TTC549 (cell line): ENCODE results near the gene SRSF2.
"Not testable (repeated sequence)": the region's sequence is repeated elsewhere in the genome, so short reads cannot be mapped to it uniquely, and the experiment has no call there.

Experiments
- FAIRE-seq: peaks from 2 replicates; lab custom pipeline; 2012; peaks lifted over from hg19 to GRCh38; lab: Jason Lieb, UNC

The SRSF2 gene

DNA sequence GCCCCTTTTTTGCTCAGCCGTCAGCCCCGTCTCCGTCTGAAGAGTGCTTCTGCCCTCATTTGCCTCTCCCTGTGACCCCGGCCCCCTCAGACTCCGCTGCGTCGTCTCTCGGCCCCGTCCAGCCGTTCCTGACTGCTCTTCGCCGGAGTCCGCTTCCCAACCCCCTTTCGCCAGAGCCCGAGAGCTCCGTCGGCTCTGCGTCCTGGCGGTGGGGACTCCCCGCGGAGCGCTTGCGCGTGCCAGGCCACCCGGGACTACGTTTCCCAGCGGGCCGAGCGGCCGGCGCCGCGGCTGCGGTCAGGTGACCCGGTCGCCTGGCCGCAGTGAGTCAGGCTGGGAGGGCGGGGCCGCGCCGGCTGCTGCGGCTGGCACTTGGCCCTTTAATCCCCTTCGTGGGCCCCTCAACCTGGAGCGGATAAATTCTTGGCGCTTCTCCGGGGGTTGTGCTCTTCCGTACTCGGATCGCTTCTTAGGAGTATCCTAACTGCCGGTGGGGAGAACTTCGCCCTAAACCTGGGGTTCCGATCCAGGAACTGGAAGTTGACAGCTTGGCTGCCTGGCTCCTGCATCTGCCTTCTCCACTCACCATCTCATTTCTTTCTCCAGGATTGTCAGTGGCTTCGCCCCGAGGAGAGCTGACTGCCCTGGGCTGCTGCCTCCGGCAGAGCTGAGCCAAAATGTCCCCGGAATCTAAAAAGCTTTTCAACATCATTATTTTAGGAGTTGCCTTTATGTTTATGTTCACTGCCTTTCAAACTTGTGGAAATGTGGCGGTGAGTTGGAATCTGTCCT, 741 bp upstream of the SRSF2 start, which contains the start of gene MFSD11:
Gene MFSD11, plus strand, starts transcription at position 444 of the 792 bp plus-strand sequence. Its CDS starts 234 bp downstream, at position 678.
- no peak for FAIRE-seq

DNA sequence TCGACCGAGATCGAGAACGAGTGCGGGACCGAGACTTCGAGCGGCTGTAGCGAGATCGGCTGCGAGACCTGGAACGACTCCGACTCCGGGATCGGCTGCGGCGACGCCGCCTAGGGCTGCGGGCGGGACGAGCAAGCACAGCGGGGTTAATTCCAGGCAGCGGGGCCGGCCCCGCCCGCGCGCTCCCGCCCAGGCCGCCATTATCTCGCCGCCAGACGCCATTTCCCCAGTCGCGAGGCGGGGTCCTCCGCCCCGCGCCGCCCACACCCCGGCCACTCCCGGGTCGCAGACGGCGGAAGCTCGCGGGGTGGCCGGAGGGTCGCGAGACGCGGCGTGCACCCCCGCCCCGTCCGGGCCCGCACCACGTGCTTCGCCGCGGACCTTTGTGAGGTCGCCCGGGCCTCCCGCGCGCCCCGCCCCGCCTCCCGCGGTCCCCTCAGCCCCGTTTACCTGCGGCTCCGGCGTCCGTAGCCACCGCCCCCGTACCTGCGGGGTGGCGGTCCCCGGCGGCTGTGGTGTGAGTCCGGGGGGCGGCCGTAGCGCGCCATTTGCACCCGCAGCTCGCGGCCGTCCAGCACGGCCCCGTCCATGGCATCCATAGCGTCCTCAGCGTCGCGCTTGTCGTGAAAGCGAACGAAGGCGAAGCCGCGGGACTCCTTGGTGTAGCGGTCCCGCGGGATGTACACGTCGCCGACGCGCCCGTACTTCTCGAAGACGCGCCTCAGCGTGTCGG, 616 bp downstream of the SRSF2 start:
- no peak for FAIRE-seq

DNA sequence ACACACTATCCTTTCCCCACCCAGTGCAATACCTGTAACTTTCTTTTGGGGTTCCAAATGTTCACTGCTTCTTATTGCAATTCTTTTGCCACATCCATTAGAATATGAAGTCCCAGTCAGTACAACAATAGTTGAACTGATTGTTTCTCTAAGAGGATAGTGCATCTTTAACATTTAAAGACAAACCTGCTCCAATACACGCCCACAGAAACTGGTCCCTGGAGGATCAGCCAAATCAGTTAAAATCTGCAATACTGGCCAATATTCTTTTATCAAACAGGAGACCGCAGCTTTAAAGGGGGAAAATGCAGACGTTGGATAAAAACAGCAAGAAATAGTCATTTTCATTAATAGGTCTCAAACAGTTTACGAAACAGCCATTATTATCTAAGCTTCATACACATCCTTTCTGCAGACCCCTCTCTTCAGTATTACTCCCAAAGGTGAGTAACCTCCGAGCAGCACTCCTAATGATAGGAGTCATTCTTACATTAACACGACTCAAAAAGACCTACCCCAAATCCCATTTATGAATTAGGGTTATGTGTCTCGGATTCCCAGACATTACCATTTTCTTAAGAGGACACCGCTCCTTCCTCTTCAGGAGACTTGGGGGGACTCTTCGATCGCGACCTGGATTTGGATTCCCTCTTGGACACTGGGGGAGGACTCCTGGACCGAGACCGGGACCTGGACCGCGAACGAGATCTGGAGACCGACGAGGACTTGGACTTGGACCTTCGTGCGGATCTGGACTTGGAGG, 1.4 kb downstream of the SRSF2 start:
- FAIRE-seq = no peak

DNA sequence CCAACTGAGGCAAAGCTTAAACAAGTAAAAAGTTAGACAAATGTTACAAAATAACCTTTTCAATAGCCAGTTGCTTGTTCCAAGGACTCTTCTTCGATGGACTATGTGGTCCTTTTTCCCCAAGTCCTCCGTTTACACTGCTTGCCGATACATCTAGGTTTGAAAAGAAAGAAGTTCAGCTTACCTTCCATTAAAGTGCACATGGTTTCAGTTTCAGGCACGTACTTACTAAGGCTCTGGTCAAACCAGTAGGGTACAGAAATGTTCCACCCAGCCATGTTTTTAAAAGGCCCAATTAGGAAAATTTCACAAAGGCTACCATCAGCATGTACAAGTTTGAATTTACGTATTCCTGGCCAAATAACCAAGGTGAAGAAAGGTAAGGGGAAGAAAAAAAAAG, 2.1 kb downstream of the SRSF2 start:
- FAIRE-seq = no peak

DNA sequence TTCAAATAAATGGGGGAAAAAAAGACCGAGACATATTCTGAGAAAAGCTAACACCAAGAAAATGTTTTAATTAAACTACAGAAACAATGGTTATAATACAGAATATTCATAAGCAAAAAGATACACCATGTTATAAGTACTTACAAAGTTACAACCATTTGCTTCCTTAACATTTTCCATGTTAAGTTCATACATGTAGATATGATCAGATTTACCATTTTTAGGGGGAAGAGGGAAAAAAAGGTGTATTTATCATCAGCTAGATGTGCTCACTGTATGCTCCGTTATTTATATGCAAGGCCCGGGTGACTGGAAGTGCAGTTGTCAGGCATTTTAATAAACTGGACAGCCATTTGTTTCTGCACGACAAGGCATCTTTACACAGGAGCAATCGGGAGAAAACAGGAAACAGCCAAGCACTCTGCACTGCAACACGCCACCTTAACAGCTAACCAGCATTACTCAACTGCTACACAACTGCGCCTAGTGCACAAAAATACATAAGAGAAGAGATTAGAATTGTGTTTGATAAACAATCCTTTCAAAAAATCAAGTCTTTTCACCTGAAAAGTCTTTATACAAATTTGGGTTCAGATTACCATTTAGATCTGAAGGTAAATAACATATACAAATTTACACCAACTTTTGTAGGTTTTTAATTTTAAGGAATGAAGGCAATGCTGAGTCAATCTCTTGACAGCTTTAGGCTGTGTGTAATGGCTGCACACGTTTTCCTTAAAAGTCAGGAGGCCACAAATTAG, 2.9 kb downstream of the SRSF2 start:
- no peak for FAIRE-seq

DNA sequence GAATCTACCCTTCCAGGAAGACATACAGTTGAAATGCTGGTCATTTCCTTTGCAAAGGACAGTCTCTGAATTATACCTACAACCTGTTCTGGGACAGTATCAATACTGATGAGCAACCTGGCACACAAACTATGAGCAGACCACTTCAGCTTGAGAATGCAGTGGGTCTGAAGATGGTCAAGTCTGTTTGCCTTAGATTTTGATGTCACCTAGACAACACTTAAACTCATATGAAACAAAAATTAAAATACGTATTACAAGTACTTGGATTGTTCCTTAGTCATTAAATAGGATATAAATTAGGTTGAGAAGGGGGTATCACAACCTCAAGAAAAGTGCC, 3.5 kb downstream of the SRSF2 start:
- no peak for FAIRE-seq

DNA sequence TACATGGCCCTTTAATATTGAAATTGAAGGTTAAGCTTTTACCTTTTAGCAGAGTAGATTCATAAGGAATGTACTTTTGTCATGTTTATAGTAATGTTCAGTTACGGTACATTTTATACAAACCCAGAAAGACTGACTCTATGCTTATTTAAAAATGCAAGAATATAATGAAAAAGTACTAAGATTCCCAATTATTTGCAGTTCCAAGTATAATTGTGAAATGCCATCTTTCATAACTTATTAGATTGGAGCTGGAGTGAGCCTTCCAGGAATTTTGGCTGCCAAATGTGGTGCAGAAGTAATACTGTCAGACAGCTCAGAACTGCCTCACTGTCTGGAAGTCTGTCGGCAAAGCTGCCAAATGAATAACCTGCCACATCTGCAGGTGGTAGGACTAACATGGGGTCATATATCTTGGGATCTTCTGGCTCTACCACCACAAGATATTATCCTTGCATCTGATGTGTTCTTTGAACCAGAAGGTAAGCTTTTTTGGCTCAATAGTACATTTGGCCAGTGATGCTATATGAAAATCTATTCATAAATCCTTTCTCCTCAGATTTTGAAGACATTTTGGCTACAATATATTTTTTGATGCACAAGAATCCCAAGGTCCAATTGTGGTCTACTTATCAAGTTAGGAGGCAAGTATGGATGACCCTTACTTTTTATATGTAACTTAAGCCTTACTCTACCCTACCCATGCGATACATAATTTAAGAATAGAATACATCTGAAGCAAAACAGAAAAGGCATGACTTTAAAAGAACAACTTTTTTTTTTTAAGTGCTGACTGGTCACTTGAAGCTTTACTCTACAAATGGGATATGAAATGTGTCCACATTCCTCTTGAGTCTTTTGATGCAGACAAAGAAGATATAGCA, 4.2 kb downstream of the SRSF2 start:
- FAIRE-seq = no peak

DNA sequence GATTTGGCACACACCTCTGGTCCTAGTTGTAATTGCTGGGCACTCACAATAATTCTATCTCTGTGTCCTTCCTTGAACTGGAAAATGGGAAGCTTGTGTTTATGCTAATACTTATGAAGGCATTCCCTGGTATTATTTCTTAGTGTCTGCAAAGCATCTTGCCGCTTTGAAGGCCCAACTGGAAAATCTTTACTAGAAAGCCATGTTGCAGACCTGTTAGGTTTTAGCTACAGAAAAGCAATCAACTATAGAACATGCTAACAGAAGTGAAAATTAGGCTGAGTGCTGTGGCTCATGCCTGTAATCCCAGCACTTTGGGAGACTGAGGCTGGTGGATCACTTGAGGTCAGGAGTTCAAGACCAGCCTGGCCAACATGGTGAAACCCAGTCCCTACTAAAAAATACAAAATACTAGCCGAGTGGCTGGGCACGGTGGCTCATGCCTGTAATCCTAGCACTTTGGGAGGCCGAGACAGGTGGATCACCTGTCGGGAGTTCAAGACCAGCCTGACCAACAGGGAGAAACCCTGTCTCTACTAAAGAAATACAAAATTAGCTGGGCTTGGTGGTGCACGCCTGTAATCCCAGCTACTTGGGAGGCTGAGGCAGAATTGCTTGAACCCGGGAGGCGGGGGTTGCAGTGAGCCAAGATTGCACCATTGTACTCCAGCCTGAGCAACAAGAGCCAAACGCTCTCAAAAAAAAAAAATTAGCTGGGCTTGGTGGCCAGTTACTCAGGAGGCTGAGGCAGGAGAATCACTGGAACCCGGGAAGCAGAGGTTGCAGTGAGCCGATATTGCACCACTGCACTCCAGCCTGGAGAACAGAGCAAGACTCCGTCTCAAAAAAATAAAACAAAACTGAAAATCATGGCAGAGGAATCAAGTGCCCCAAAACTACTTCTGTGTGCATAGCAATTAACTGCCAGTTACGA, 5.1 kb downstream of the SRSF2 start:
- FAIRE-seq = not testable (repeated sequence)

DNA sequence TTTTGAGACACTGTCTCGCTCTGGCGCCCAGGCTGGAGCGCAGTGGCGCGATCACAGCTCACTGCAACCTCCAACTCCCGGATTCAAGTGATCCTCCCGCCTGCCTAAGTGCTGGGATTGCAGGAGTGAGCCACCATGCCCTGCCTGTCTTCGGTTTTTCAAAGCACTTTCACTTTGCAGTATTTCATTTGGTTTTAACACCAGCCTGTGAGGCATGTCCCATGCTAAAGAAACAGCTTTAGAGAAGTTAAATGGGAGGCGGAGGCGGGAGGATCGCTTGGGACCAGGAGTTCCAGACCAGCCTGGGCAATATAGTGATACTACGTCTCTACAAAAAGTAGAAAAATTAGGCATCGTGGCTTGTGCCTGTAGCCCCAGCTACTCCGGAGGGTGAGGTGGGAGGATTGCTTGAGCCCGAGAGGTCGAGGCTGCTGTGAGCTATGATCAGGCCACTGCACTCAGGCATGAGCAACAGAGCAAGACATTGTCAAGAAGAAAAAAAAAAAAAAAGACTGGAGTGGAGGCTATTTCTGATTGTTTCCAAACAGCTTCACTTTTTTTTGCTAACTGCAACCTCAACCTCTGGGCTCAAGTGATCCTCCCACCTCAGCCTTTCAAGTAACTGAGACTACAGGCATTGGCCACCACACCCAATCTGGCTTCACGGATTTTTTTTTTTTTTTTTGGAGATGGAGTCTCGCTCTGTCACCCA, 9.2 kb downstream of the SRSF2 start:
- FAIRE-seq = no peak

DNA sequence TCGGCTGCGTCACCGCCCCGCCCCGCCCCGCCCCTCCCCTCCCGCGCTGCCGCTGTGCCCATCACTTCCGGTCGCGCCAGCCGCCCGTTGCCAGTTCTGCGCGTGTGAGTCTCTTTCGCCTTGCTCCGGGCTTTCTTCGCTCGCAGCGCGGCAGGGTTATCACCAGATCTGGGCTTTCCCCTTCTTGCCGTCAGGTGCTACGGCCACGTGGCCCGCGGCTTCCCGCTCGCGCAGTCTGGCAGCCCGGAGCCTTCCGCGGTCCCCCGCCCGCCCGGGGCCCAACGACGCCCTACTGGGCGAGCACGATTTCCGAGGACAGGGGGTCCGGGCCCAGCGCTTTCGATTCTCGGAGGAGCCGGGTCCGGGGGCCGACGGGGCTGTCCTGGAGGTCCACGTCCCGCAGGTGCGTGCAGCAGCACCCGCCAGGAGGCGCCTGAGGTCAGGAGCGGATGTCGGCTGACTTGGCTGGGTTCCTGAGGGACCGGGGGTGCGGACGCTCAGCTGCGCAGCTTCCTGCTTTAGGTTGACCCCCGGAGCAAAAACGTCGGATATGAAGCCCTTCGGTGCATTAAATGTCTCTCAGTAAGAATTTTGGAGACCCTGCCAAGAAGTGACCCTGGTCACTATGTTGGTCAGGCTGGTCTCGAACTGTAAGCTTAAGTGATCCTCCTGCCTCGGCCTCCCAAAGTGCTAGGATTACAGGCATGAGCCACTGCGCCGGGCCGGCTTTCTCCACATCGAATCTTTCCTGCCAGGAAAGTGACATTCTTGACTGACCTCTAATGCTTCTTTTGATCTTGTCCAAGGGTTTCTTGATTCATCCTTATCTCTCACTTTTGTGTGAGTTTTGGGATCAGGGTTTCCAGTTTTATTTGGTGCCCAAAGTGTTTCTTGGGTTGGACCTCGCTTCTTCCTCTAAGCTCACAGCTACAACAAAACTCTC, 10.1 kb downstream of the SRSF2 start, which contains the start of gene METTL23:
Gene METTL23, plus strand, starts transcription at position 64 of the 943 bp plus-strand sequence. CDS start 2,872 bp downstream, outside the sequence.
- FAIRE-seq = no peak

DNA sequence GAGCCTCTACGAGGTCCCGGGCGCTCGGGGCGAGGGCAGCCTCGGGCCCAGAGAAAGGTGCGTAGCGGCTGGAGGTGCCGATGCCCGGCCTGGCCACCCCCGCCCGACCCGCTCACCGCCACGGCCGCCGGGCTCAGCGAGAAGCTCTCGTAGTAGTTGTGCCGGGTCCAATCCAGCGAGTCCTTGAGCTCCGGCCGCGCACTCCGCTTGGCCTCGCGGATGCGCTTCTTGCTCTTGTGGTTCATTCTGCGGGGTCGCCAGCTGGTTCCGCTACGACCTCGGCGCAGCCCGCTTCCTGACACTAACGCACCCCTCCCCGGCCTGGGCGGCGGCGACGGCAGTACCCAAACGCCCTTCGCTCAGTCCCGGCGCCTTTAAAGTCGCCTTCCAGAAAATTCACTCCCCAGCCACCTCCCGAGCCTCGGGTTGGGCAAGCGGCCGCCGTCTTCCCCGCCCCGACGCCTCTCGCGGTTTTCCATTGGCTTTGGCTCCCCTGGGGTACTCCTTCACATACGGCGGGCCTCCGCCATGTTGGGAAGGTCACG, 10.8 kb downstream of the SRSF2 start, which contains the start of gene JMJD6:
Gene JMJD6, minus strand, starts transcription at position 376 of the 545 bp plus-strand sequence. Its CDS starts 131 bp downstream, at position 245.
- no peak for FAIRE-seq

DNA sequence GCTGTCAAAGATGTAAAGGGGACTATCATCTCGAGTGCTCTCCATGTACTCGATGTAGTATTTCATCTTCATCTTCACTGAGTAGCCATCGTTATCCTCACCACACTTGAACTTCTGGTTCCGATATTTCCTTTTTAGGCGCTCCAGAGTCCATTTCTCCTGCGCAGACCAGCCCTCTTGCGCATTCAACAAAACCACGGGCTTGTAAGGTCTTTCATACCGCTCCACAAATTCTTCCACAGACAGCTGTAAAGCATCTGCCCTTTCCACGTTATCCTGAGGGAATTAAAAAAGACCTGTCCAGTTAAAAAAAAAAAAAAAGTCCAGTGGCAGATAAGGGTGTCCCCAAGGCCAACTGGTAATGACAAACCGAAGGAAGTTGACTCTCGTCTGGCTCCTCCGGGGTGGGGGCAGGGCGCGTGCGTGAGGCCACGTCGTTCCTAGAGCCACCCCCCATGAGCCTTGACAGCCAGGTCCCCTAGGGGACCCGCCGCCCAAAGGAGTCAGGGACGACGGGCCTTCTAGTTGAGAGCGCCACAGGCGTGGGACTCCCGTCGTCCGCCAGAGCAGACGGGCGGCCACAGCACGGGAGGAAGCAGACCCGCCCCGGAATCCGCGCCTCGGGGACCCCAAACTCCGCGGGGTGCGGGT, 11.4 kb downstream of the SRSF2 start:
- no peak for FAIRE-seq

DNA sequence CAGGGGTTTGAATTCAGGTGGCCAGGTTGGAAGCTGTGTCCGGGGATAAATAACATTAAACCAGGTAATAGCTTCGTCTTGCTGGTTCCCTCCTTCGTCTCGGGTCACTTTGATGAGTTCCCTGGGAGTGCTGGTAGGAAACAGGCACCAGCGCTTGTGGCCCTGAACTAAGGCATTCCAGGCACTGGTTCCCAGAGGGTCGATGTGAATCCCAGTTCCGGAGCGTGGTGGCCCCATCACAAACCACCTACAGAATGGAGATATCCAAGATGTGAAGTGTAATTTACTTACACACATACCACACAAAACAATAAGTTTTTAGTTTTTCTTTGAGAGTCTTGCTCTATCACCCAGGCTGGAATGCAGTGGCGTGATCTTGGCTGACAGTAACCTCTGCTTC, 13.3 kb downstream of the SRSF2 start:
- FAIRE-seq = no peak

DNA sequence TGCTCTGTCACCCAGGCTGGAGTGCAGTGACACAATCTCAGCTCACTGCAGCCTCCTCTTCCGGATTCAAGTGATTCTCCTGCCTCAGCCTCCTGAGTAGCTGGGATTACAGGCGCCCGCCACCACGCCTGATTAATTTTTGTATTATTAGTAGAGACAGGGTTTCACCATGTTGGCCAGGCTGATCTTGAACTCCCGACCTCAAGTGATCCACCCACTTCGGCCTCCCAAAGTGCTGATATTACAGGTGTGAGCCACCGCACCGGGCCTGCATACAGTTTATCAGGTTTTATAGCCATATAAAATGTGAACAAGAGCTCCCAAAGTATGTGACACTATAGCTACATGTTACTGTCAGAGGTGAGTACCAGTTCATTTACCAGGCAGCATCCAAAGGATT, 14.2 kb downstream of the SRSF2 start:
- not testable (repeated sequence) for FAIRE-seq

DNA sequence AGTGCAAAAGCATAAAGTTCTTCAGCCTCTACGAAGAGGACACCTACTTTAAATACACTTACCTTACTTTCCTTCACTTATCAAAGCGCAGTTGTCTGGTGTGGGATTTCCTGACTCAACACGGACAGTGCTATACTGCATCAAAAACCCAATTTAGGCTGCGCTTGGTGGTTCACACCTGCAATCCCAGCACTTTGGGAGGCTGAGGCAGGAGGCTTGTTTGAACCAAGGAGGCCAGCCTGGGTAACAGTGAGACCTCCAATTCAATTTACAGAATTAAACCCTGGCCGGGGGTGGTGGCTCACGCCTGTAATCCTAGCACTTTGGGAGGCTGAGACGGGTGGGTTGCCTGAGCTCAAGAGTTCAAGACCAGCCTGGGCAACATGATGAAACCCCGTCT, 14.9 kb downstream of the SRSF2 start:
- FAIRE-seq = no peak

DNA sequence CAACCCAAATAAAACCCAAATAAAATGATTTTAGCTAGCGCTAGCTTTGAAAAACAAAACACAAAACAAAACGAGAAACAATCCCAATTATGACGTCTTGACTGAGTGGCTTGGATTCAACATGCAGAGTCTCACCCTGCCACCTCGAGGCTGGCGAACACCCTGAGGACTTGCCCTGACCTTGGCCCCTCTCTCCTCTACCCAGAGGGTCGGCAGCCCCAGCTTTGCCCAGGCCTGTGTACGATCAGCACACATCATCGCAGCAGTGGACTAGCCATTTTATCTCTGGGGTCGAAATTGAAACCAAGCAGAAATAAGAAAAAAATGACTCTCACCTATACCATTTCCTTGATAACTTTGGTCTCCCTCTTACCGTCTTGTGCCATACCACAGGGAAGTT, 15.7 kb downstream of the SRSF2 start:
- no peak for FAIRE-seq

DNA sequence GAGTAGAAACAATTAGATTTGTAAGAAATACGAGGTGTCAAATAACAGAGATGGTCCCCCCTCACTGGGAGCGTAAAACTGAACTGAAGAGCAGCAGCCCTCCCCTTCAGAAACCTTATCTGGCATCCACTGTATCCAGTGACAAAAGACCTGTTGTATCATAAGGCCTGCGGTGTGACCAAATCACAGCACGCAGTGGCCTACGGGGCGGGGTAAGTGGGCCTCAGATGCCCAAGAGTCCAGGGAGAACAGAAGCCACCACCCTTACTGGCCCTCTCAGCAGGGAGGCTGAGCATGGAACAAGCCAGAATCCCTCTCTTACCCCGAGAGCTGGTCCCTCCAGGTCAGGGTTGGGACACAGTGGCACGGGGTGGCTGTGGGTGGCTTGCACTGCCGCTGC, 16.2 kb downstream of the SRSF2 start:
- FAIRE-seq = no peak
